Mucosa of descending colon (tissue), 3 donors: ENCODE results near the gene AKAP14. TPM values are rescaled to one million over a fixed set of nuclear protein-coding genes. Genes with fewer than 3 reads are reported as not detected.

Source experiments
- ATAC-seq: fragments of 200-7000 bp; cut with Tn5 transposase; one replicate; pipeline ENCODE4 v1.9.1; 2020; ENCODE audit warnings: mild to moderate bottlenecking, moderate library complexity
- DNase-seq, 3 donors: peaks; one replicate each; pipeline ENCODE4 v3.0.0-alpha.2; 2020
- H3K36me3 ChIP-seq: fragments of 200-600 bp; one replicate; pipeline ENCODE4 v1.8.0; 2021; ENCODE audit warnings: low read depth, mild to moderate bottlenecking
- H3K4me1 ChIP-seq: fragments of 200-600 bp; one replicate; pipeline ENCODE4 v1.8.0; 2021; ENCODE audit warnings: low read depth, mild to moderate bottlenecking
- H3K4me3 ChIP-seq: fragments of 200-600 bp; one replicate; pipeline ENCODE4 v1.8.0; 2021; ENCODE audit warnings: mild to moderate bottlenecking
- H3K9me3 ChIP-seq: fragments of 200-600 bp; one replicate; pipeline ENCODE4 v1.8.0; 2021; ENCODE audit warnings: mild to moderate bottlenecking
- intact Hi-C, 2 donors: fragments of 100-400 bp; cut with DNase I in 1 of 2; cut with micrococcal nuclease in 1 of 2; formaldehyde crosslinking; loops; one replicate each; pipeline versions ENCODE4 v1.11.0 to v1.11.1; 2022; cut with DNase I, micrococcal nuclease
- long read RNA-seq, 2 donors: library from polyadenylated mRNA; unstranded; transcript quantifications; one replicate each; pipeline ENCODE4 v2.0.0, GENCODE V29; 2019 to 2021
- total RNA-seq, 3 donors: library from RNA; stranded (reverse); fragmentation: NEBNext Ultra II Directional in 2 of 3; extraction: Animal tissue kit (Norgen Biotek cat#: 25700) in 2 of 3; gene quantifications; one replicate each; pipeline versions ENCODE4 v1.2.1 to v1.2.4, GENCODE V29; 2021 to 2023
- TF ChIP-seq, protein P1 (sequence below): fragments of 200-600 bp; IDR thresholded peaks from one replicate; pipeline ENCODE4 v1.8.0; 2022; ENCODE audit warnings: antibody characterized with exemption, mild to moderate bottlenecking
- donor health status: DM: no; HTN: no; CAD: no; lungs with moderate emphysema.
- donor health status: DM: no; HTN: no; CAD: no.
- donor health status: DM: no; HTN: yes; CAD: no.

AKAP14 gene
- not detected for total RNA-seq
- long read RNA-seq, donor 1, partial matches to known transcripts, result 0 of 1 reads
- long read RNA-seq, donor 1, other reads (novel, unspliced or antisense), result 1 of 1 reads
- long read RNA-seq, donor 2, result 0 reads

DNA sequence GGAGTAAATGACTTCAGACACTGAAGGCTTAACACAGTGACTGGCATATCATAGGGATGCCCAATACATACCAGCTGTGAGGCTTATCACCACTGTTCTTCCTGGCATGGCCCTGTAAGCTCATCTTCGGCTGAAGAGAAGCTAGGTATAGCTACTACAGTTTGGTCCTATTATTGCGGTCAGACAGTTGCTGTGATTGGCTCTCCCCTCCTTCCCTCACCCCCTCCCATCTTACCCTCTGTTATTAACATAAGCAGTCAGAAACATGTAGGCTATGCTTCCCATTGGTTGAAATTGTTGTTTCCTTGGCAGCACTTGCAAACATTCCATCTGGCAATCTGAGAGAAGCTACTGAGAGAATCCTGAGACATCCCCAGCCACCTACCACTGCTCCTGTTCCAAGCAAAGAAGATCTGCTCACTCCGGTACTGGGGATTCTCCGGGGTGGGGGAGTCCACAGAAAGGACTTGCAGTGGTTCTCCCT, at the start of gene AKAP14:
TSS of gene AKAP14 (plus strand) at position 51 of the 484 bp plus-strand sequence. CDS start 7,331 bp downstream, outside the sequence.
- H3K4me3 ChIP-seq, result no peak within 1 kb of the TSS
- H3K4me1 ChIP-seq, result no peaks in the 10 kb centered on the region
- DNase-seq (no peak), ATAC-seq (no peak)
- intact Hi-C loops, result no loop called here
- no peaks in the 10 kb centered on the region for H3K36me3 ChIP-seq
- TF ChIP-seq, protein P1, sequence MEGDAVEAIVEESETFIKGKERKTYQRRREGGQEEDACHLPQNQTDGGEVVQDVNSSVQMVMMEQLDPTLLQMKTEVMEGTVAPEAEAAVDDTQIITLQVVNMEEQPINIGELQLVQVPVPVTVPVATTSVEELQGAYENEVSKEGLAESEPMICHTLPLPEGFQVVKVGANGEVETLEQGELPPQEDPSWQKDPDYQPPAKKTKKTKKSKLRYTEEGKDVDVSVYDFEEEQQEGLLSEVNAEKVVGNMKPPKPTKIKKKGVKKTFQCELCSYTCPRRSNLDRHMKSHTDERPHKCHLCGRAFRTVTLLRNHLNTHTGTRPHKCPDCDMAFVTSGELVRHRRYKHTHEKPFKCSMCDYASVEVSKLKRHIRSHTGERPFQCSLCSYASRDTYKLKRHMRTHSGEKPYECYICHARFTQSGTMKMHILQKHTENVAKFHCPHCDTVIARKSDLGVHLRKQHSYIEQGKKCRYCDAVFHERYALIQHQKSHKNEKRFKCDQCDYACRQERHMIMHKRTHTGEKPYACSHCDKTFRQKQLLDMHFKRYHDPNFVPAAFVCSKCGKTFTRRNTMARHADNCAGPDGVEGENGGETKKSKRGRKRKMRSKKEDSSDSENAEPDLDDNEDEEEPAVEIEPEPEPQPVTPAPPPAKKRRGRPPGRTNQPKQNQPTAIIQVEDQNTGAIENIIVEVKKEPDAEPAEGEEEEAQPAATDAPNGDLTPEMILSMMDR, result no peak
- no peaks in the 10 kb centered on the region for H3K9me3 ChIP-seq

DNA sequence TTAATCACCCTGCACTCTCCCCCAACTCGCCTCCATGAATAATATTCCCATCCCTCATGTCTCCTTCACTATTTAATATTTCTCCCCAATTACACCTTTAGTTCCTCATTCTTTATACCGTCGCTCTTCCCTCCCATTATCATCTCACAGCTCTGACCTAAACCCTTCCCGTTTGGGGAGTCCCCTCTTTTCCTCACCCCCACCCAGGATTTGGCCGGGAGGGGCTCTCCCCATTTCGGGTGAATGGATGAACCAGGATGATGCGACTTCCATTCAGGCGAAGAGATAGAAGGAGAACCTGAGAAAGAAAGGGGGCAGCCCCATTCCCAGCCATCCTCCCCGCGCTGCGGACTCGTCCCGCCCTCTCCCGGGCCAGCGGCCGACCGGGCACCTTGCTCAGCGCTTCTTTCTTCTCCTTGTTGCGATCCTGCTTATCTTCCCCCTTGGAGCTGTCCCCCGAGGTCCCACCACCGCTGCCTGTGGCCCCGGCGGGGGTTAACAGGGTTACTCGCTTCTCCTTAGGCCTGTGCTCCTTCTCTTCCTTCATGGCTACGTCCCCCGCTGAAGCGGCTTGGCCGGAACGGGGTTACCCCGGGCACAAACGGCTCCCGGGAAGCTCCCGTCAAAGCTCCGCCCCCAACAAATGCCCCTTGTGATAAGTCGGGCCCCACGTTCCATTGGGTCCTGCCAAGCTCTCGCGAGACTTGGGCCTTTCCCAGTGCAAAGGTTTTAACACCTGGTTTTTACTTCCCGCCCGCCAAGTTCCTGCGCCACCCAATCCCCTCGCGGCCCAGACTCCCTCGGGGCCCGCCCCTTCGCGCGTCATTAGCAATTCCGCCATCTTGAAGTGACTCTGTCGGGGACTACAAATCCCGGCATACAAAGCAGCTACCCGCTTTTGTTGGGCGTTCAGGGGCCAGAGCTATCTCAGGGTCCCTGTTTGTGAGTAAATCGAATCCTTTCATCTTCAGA, 43.0 kb upstream of the AKAP14 start, which contains the start of gene UPF3B:
TSS of gene UPF3B (minus strand) at position 582 of the 972 bp plus-strand sequence. CDS start at position 547, 35 bp downstream.
- peak; percentile 94 to 97 (median 94) for DNase-seq
- peak; percentile 99 for ATAC-seq
- TF ChIP-seq, protein P1, result no peak
- H3K36me3 ChIP-seq, result no peaks in the 10 kb centered on the region
- H3K4me1 ChIP-seq, result no peaks in the 10 kb centered on the region
- intact Hi-C loops, result no loop called here
- H3K9me3 ChIP-seq, result no peaks in the 10 kb centered on the region
- peak within 1 kb of the TSS; percentile 32 for H3K4me3 ChIP-seq

DNA sequence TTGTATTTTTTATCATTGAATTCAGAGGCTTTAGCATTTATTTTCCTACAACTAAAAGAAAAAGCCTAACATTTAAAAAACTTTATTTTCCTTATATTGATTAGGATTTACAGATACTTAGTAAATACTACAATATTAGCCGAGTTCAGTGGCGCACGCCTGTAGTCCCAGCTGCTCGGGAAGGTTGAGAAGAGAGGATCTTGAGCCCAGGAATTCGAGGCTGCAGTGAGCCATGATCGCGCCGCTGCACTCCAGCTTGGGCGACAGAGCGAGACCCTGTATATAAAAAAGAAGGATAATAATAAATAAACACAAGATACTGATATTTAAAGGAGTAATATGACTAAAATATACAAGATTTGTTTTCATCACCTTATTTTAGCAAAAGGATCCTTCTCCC, 42.2 kb upstream of the AKAP14 start:
- ATAC-seq (no peak), DNase-seq (peak in 2 of 3 donors; percentile 27 to 39)
- TF ChIP-seq, protein P1, result no peak
- H3K9me3 ChIP-seq, result no peaks in the 10 kb centered on the region
- no peaks in the 10 kb centered on the region for H3K36me3 ChIP-seq
- no peak overlapping the region for H3K4me3 ChIP-seq
- no peaks in the 10 kb centered on the region for H3K4me1 ChIP-seq
- intact Hi-C loops, result no loop called here

DNA sequence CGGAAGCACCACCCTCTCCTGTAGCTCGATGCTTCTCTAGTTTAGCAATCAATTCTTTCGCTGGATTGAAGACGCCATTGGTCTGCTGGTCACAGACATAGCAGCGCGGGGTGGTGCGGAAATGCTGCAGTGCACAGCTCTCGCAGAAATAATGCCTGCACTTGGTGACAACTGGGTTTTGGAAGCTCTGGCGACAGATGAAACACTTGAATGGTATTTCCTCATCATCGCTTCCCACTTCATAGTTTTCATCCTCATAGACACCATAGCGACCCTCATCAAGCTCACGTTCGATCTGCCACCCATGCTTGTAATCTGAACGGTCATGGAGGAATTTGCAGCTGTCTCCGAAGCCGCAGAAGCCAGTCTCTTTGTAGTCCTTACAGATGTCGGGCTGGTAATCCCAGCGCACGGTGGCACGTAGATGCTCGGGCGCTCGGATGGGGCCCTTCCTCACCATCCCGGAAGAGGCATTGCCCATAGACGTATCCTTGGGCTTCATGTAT, 25.0 kb upstream of the AKAP14 start:
- peak in 2 of 3 donors; percentile 35 to 46 for DNase-seq
- Histone ChIP-seq H3K4me1 (no peaks in the 10 kb centered on the region), H3K4me3 (peak overlapping the region; percentile 56), H3K36me3 (no peaks in the 10 kb centered on the region), H3K9me3 (no peaks in the 10 kb centered on the region)
- intact Hi-C loops, result no loop called here
- ATAC-seq, result peak; percentile 40
- TF ChIP-seq, protein P1, result no peak

GRCh38 chrX:119871245-119871598, 24.5 kb upstream of the AKAP14 start:
- TF ChIP-seq, protein P1, result no peak
- ATAC-seq (peak; percentile 60), DNase-seq (no peak)
- intact Hi-C loops, result no loop called here
- peak overlapping the region; percentile 56 for H3K4me3 ChIP-seq
- H3K9me3 ChIP-seq, result no peaks in the 10 kb centered on the region
- no peaks in the 10 kb centered on the region for H3K36me3 ChIP-seq
- no peaks in the 10 kb centered on the region for H3K4me1 ChIP-seq
